GM18526 (cell line): ENCODE measurements around the gene DACH2.

ENCODE experiments used
- POLR2A ChIP-seq: IDR thresholded peaks from 3 replicates; pipeline ENCODE4 v1.6.1; 2011; ENCODE audit not compliant: insufficient read length; ENCODE audit errors: extremely low read depth

The DACH2 gene

GRCh38 chrX:86148024-86148511 is at the start of gene DACH2:
Gene DACH2 (plus strand): TSS chrX:86148451.
- no peak for TF ChIP-seq POLR2A

- no peak for TF ChIP-seq POLR2A
Measured at GRCh38 chrX:86102341-86102740, 45.9 kb upstream of the DACH2 start.

- no peak for TF ChIP-seq POLR2A
Measured at GRCh38 chrX:86103061-86103460, 45.2 kb upstream of the DACH2 start.

GRCh38 chrX:86104526-86104925 is 43.7 kb upstream of the DACH2 start:
- no peak for TF ChIP-seq POLR2A

- no peak for TF ChIP-seq POLR2A
Measured at GRCh38 chrX:86121916-86122315, 26.3 kb upstream of the DACH2 start.

GRCh38 chrX:86133761-86134160 is 14.5 kb upstream of the DACH2 start:
- no peak for TF ChIP-seq POLR2A

GRCh38 chrX:86137071-86137470 is 11.2 kb upstream of the DACH2 start:
- no peak for TF ChIP-seq POLR2A

GRCh38 chrX:86141786-86142185 is 6.5 kb upstream of the DACH2 start:
- TF ChIP-seq POLR2A = no peak

- no peak for TF ChIP-seq POLR2A
Measured at GRCh38 chrX:86146102-86146501, 2.1 kb upstream of the DACH2 start.

GRCh38 chrX:86148594-86148993 is 343 bp downstream of the DACH2 start:
- TF ChIP-seq POLR2A = no peak

GRCh38 chrX:86149119-86149518 is 868 bp downstream of the DACH2 start:
- TF ChIP-seq POLR2A = no peak

GRCh38 chrX:86154553-86154952 is 6.3 kb downstream of the DACH2 start:
- no peak for TF ChIP-seq POLR2A

GRCh38 chrX:86171366-86171765 is 23.1 kb downstream of the DACH2 start:
- no peak for TF ChIP-seq POLR2A

GRCh38 chrX:86178906-86179305 is 30.7 kb downstream of the DACH2 start:
- TF ChIP-seq POLR2A = no peak

GRCh38 chrX:86192827-86193226 is 44.6 kb downstream of the DACH2 start:
- TF ChIP-seq POLR2A = no peak

GRCh38 chrX:86194758-86195157 is 46.5 kb downstream of the DACH2 start:
- no peak for TF ChIP-seq POLR2A

- TF ChIP-seq POLR2A = no peak
Measured at GRCh38 chrX:86195343-86195742, 47.1 kb downstream of the DACH2 start.

- TF ChIP-seq POLR2A = no peak
Measured at GRCh38 chrX:86197815-86198214, 49.6 kb downstream of the DACH2 start.
